DMS114 treated with DMSO at 0.1 percent for 48 hours (cell line): ENCODE results near the gene TPR.

Source experiments
- DNase-seq: peaks from one replicate; lab custom pipeline; 2025; ENCODE audit not compliant: unreplicated experiment; lab: John Stamatoyannopoulos, UW

TPR gene

GRCh38 chr1:186330758-186331157 lies 44.3 kb downstream of the TPR start:
- DNase-seq = no peak

GRCh38 chr1:186327331-186327730 lies 47.7 kb downstream of the TPR start:
- DNase-seq = no peak

GRCh38 chr1:186326009-186326408 lies 49.0 kb downstream of the TPR start:
- no peak for DNase-seq

GRCh38 chr1:186325239-186325638 lies 49.8 kb downstream of the TPR start:
- no peak for DNase-seq

- DNase-seq = no peak
Observed at GRCh38 chr1:186323865-186324264, 51.2 kb downstream of the TPR start.

GRCh38 chr1:186315570-186315969 lies 59.5 kb downstream of the TPR start:
- DNase-seq = no peak

GRCh38 chr1:186311375-186312051 lies 63.5 kb downstream of the TPR start:
- DNase-seq = no peak

GRCh38 chr1:186310307-186310706 lies 64.7 kb downstream of the TPR start:
- no peak for DNase-seq

GRCh38 chr1:186308264-186309060 lies 66.6 kb downstream of the TPR start:
- DNase-seq = no peak

- no peak for DNase-seq
Observed at GRCh38 chr1:186307445-186307844, 67.6 kb downstream of the TPR start.

GRCh38 chr1:186306533-186306932 lies 68.5 kb downstream of the TPR start:
- DNase-seq = no peak

GRCh38 chr1:186304982-186305949 lies 69.8 kb downstream of the TPR start:
- DNase-seq = peak; percentile 60

- no peak for DNase-seq
Observed at GRCh38 chr1:186303911-186304310, 71.1 kb downstream of the TPR start.

- no peak for DNase-seq
Observed at GRCh38 chr1:186302381-186302920, 72.6 kb downstream of the TPR start.

- DNase-seq = no peak
Observed at GRCh38 chr1:186301448-186301847, 73.6 kb downstream of the TPR start.

- DNase-seq = no peak
Observed at GRCh38 chr1:186300056-186300455, 75.0 kb downstream of the TPR start.

- DNase-seq = no peak
Observed at GRCh38 chr1:186299570-186299969, 75.5 kb downstream of the TPR start.

GRCh38 chr1:186298851-186299250 lies 76.2 kb downstream of the TPR start:
- no peak for DNase-seq

- DNase-seq = no peak
Observed at GRCh38 chr1:186297439-186298045, 77.5 kb downstream of the TPR start.

- no peak for DNase-seq
Observed at GRCh38 chr1:186295980-186296379, 79.1 kb downstream of the TPR start, which contains the start of gene PRG4. PRG4 (plus strand) TSS chr1:186296279.

GRCh38 chr1:186292875-186293274 lies 82.2 kb downstream of the TPR start:
- DNase-seq = no peak
